NCI-H748 (cell line): Measurements from ENCODE around the gene ATP5PO.
"Not testable (repeated sequence)": the region's sequence is repeated elsewhere in the genome, so short reads cannot be mapped to it uniquely, and the experiment has no call there.

Source experiments
- DNase-seq: peaks from one replicate; lab custom pipeline; 2025; ENCODE audit not compliant: unreplicated experiment; lab: John Stamatoyannopoulos, UW

Gene ATP5PO

GRCh38 chr21:33940881-33941245, 25.3 kb upstream of the ATP5PO start:
- DNase-seq, result no peak

- no peak for DNase-seq
These were observed 24.7 kb upstream of the ATP5PO start for GRCh38 chr21:33940164-33940880.

GRCh38 chr21:33939226-33939625, 23.6 kb upstream of the ATP5PO start:
- DNase-seq, result no peak

GRCh38 chr21:33938381-33938780, 22.8 kb upstream of the ATP5PO start:
- DNase-seq, result no peak

GRCh38 chr21:33937931-33938339, 22.3 kb upstream of the ATP5PO start:
- DNase-seq, result no peak

GRCh38 chr21:33937146-33937545, 21.5 kb upstream of the ATP5PO start:
- DNase-seq, result no peak

- no peak for DNase-seq
These were observed 20.9 kb upstream of the ATP5PO start for GRCh38 chr21:33936301-33937038.

- no peak for DNase-seq
These were observed 17.1 kb upstream of the ATP5PO start for GRCh38 chr21:33932731-33933130.

- peak; percentile 27 for DNase-seq
These were observed 16.3 kb upstream of the ATP5PO start for GRCh38 chr21:33931799-33932390.

- DNase-seq, result peak; percentile 74
These were observed 15.6 kb upstream of the ATP5PO start for GRCh38 chr21:33931052-33931798.

GRCh38 chr21:33926248-33926647, 10.6 kb upstream of the ATP5PO start:
- not testable (repeated sequence) for DNase-seq

GRCh38 chr21:33924766-33925100, 9.1 kb upstream of the ATP5PO start:
- no peak for DNase-seq

GRCh38 chr21:33924079-33924765, 8.6 kb upstream of the ATP5PO start:
- peak; percentile 84 for DNase-seq

- DNase-seq, result no peak
These were observed 1.8 kb upstream of the ATP5PO start for GRCh38 chr21:33917421-33917820.

GRCh38 chr21:33916200-33916567, 580 bp upstream of the ATP5PO start:
- DNase-seq, result no peak

GRCh38 chr21:33914188-33914587, 1.4 kb downstream of the ATP5PO start:
- no peak for DNase-seq

- no peak for DNase-seq
These were observed 5.8 kb downstream of the ATP5PO start for GRCh38 chr21:33909756-33910155.

GRCh38 chr21:33908760-33909159, 6.8 kb downstream of the ATP5PO start:
- DNase-seq, result no peak

- DNase-seq, result no peak
These were observed 11.6 kb downstream of the ATP5PO start for GRCh38 chr21:33904041-33904440.

- DNase-seq, result no peak
These were observed 13.3 kb downstream of the ATP5PO start for GRCh38 chr21:33902349-33902748.
